ENCODE results near the gene ARL16.

The ARL16 gene

GRCh38 chr17:81707725-81708646 lies 24.4 kb upstream of the ARL16 start:
- no peak overlapping the region for H3K4me3 ChIP-seq (ENCODE audit: low read depth, low read length)
- in situ Hi-C loops (cut with HindIII; ENCODE audit: low sequenced_read_pairs): no loop called here
- no peak for DNase-seq (ENCODE audit: low read depth)
- TF ChIP-seq, protein P1, sequence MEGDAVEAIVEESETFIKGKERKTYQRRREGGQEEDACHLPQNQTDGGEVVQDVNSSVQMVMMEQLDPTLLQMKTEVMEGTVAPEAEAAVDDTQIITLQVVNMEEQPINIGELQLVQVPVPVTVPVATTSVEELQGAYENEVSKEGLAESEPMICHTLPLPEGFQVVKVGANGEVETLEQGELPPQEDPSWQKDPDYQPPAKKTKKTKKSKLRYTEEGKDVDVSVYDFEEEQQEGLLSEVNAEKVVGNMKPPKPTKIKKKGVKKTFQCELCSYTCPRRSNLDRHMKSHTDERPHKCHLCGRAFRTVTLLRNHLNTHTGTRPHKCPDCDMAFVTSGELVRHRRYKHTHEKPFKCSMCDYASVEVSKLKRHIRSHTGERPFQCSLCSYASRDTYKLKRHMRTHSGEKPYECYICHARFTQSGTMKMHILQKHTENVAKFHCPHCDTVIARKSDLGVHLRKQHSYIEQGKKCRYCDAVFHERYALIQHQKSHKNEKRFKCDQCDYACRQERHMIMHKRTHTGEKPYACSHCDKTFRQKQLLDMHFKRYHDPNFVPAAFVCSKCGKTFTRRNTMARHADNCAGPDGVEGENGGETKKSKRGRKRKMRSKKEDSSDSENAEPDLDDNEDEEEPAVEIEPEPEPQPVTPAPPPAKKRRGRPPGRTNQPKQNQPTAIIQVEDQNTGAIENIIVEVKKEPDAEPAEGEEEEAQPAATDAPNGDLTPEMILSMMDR (IDR thresholded peaks at IDR 0.05; ENCODE audit: low read depth, low read length, missing control alignments): no peak

DNA sequence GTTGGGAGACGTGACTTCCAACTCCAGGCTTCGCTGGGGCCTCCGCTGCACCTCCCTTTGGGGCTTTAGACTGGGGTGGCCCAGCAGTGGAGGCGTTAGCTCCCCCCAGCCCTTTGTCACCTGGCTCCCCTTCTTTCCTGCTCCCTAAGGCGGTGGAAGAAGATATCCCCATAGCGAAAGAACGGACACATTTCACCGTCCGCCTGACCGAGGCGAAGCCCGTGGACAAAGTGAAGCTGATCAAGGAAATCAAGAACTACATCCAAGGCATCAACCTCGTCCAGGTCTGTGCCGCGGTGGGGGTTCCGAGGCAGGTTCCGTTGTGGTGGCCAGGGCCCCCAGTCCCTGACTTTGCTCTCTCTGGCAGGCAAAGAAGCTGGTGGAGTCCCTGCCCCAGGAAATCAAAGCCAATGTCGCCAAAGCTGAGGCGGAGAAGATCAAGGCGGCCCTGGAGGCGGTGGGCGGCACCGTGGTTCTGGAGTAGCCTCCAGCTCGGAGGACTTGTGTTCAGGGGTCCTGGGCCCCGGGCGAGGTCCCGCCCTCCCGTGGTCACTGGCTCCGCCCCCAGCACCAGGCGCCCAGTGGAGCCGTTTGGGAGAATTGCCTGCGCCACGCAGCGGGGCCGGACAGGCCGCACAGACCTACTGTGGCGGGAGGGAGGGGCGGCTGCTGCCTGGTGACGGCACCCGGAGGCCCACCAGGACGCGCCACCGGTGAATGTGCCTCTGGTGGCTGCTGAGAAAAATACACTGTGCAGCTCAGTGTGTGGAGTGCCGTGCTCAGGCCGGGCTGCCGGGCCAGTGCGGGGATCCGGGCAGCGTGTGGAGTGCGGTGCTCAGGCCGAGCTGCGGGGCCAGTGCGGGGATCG lies 23.4 kb upstream of the ARL16 start:
- TF ChIP-seq, protein P1 (IDR thresholded peaks at IDR 0.05; ENCODE audit: low read depth, low read length, missing control alignments): no peak
- DNase-seq (ENCODE audit: low read depth): no peak
- no peak overlapping the region for H3K4me3 ChIP-seq (ENCODE audit: low read depth, low read length)

GRCh38 chr17:81706232-81706611 lies 22.6 kb upstream of the ARL16 start:
- DNase-seq (ENCODE audit: low read depth): no peak
- in situ Hi-C loops (cut with HindIII; ENCODE audit: low sequenced_read_pairs): no loop called here
- H3K4me3 ChIP-seq (ENCODE audit: low read depth, low read length): no peak overlapping the region
- TF ChIP-seq, protein P1 (IDR thresholded peaks at IDR 0.05; ENCODE audit: low read depth, low read length, missing control alignments): no peak

More for the DNA sequence above, 23.4 kb upstream of the ARL16 start:
- in situ Hi-C loops (cut with HindIII; ENCODE audit: low sequenced_read_pairs): no loop called here

- no peak overlapping the region for H3K4me3 ChIP-seq (ENCODE audit: low read depth, low read length)
- no peak for DNase-seq (ENCODE audit: low read depth)
- TF ChIP-seq, protein P1 (IDR thresholded peaks at IDR 0.05; ENCODE audit: low read depth, low read length, missing control alignments): no peak
- in situ Hi-C loops (cut with HindIII; ENCODE audit: low sequenced_read_pairs): no loop called here
These were observed 22.1 kb upstream of the ARL16 start for GRCh38 chr17:81705518-81706231.

GRCh38 chr17:81703747-81704654 lies 20.4 kb upstream of the ARL16 start:
- no peak for DNase-seq (ENCODE audit: low read depth)
- H3K4me3 ChIP-seq (ENCODE audit: low read depth, low read length): peak overlapping the region; percentile 89
- TF ChIP-seq, protein P1 (IDR thresholded peaks at IDR 0.05; ENCODE audit: low read depth, low read length, missing control alignments): no peak
- in situ Hi-C loops (cut with HindIII; ENCODE audit: low sequenced_read_pairs): no loop called here

Measured in astrocyte of the cerebellum (primary cell).